Type B pancreatic cell (in vitro differentiated cells): ENCODE measurements around the gene USP47. TPM values are rescaled to one million over a fixed set of nuclear protein-coding genes. Genes with fewer than 3 reads are reported as not detected.
A peak's percentile ranks its signal among the peaks of the same experiment; 100 is the strongest.
"Not testable (repeated sequence)": the region's sequence is repeated elsewhere in the genome, so short reads cannot be mapped to it uniquely, and the experiment has no call there.

ENCODE experiments used
- DNase-seq: peaks from one replicate; pipeline ENCODE4 v3.0.0; 2021; ENCODE audit warnings: mixed read lengths; ENCODE audit not compliant: unreplicated experiment; ENCODE audit errors: extremely low spot score
- H3K27ac Mint-ChIP-seq: 2 replicates; pipeline ENCODE4 v1.8.0; 2021; ENCODE audit warnings: mild to moderate bottlenecking, mixed read lengths
- H3K27me3 Mint-ChIP-seq: 2 replicates; pipeline ENCODE4 v1.8.0; 2021; ENCODE audit warnings: mixed read lengths
- H3K36me3 Mint-ChIP-seq: 2 replicates; pipeline ENCODE4 v1.8.0; 2021; ENCODE audit warnings: mixed read lengths
- H3K4me1 Mint-ChIP-seq: one replicate; pipeline ENCODE4 v1.8.0; 2021; ENCODE audit warnings: mixed read lengths; ENCODE audit not compliant: unreplicated experiment
- H3K4me3 Mint-ChIP-seq: 2 replicates; pipeline ENCODE4 v1.8.0; 2021; ENCODE audit warnings: mild to moderate bottlenecking, mixed read lengths
- H3K9me3 Mint-ChIP-seq: 2 replicates; pipeline ENCODE4 v1.8.0; 2021; ENCODE audit warnings: mixed read lengths
- total RNA-seq: library from RNA; stranded (reverse); gene quantifications from 2 replicates; pipeline ENCODE4 v1.2.1, GENCODE V29; 2021; ENCODE audit warnings: low replicate concordance
- TF ChIP-seq, protein P1 (sequence below): fragments of 200-600 bp; sonication (generic); conservative IDR thresholded peaks from 2 replicates; pipeline ENCODE4 v1.5.0; 2021; ENCODE audit warnings: antibody characterized with exemption, mild to moderate bottlenecking

USP47 gene
- total RNA-seq, 1 donor from 2014 or later, result 54.4 TPM

DNA sequence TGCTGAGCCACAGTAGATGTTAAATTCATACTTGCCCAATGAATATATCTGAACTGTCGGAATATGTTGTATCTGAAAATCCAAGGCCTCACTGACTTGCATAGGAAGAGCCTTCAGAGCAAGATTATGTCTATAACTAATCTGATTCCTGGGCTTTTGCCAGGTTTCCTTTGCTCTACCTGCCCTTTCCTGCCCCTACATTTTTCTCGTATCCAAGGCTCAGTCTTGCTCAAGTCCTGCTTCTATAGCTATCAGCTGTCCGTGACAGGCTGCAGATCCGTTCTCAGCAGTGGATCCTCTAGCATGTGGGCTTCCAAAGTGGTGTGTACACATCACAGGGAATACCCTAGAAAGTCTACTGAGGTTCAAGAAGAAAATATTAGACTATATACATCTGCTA lies 18.8 kb upstream of the USP47 start:
- H3K36me3 Mint-ChIP-seq, result no peaks in the 10 kb centered on the region
- peaks cover 14% of the 10 kb centered on the region for H3K9me3 Mint-ChIP-seq
- H3K4me3 Mint-ChIP-seq, result no peak overlapping the region
- H3K27me3 Mint-ChIP-seq, result no peaks in the 10 kb centered on the region
- TF ChIP-seq, protein P1, sequence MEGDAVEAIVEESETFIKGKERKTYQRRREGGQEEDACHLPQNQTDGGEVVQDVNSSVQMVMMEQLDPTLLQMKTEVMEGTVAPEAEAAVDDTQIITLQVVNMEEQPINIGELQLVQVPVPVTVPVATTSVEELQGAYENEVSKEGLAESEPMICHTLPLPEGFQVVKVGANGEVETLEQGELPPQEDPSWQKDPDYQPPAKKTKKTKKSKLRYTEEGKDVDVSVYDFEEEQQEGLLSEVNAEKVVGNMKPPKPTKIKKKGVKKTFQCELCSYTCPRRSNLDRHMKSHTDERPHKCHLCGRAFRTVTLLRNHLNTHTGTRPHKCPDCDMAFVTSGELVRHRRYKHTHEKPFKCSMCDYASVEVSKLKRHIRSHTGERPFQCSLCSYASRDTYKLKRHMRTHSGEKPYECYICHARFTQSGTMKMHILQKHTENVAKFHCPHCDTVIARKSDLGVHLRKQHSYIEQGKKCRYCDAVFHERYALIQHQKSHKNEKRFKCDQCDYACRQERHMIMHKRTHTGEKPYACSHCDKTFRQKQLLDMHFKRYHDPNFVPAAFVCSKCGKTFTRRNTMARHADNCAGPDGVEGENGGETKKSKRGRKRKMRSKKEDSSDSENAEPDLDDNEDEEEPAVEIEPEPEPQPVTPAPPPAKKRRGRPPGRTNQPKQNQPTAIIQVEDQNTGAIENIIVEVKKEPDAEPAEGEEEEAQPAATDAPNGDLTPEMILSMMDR, result no peak
- H3K4me1 Mint-ChIP-seq, result no peaks in the 10 kb centered on the region
- H3K27ac Mint-ChIP-seq, result no peak overlapping the region
- no peak for DNase-seq

DNA sequence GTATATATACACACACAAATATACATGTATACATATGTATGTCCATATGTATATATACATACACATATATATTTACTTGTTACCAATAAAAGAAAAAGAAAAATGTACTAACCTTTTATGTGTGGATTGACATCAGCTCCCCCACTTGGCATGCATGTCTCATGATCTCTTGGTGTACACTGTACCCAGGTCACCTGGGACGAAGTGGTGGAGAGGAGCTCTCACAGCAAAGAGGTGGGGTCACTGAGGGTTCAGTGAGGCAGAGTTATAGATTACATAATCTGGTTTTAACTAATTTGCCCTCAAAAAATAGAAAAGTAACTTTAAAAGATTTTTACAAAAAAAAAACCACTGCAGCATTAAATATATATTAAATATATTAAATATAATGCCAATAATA lies 15.5 kb upstream of the USP47 start:
- H3K27ac Mint-ChIP-seq, result no peak overlapping the region
- H3K36me3 Mint-ChIP-seq, result no peaks in the 10 kb centered on the region
- TF ChIP-seq, protein P1, result no peak
- DNase-seq, result no peak
- no peak overlapping the region for H3K4me3 Mint-ChIP-seq
- no peaks in the 10 kb centered on the region for H3K4me1 Mint-ChIP-seq
- H3K27me3 Mint-ChIP-seq, result no peaks in the 10 kb centered on the region
- peaks cover 14% of the 10 kb centered on the region for H3K9me3 Mint-ChIP-seq

DNA sequence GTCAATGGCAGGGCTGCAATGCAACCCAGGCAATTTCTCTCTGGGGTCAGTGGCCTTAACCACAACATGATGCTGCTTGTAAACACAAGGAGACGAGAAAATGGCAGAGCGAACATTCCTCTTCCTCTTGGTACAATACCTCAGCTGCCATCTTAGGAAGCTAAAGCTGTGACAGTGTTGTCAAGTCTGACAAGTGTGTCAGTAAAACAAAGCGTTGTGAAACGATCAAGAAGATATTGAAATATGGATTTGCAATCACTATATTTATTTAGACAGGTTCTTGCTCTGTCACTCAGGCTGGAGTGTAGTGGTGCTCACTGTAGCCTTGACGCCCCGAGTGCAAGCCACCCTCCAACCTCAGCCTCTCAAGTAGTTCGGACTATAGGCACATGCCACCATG lies 14.5 kb upstream of the USP47 start:
- H3K27ac Mint-ChIP-seq, result no peak overlapping the region
- no peak overlapping the region for H3K4me3 Mint-ChIP-seq
- no peaks in the 10 kb centered on the region for H3K4me1 Mint-ChIP-seq
- TF ChIP-seq, protein P1, result no peak
- no peaks in the 10 kb centered on the region for H3K36me3 Mint-ChIP-seq
- DNase-seq, result no peak
- no peaks in the 10 kb centered on the region for H3K27me3 Mint-ChIP-seq
- peaks cover 14% of the 10 kb centered on the region for H3K9me3 Mint-ChIP-seq

DNA sequence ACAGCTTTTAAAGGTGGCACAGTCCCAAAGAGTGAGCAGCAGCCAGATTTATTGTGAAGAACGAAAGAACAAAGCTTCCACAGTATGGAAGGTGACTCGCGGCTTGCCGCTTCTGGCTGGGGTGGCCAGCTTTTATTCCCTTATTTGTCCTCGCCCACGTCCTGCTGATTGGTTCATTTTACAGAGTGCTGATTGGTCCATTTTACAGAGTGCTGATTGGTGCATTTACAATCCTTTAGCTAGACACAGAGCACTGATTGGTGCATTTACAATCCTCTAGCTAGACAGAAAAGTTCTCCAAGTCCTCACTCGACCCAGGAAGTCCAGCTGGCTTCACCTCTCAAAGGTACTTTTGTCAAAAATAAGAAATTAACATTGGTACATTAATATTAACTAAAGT lies 10.4 kb upstream of the USP47 start:
- not testable (repeated sequence) for H3K4me1 Mint-ChIP-seq, H3K36me3 Mint-ChIP-seq, H3K4me3 Mint-ChIP-seq, DNase-seq, H3K27ac Mint-ChIP-seq, H3K27me3 Mint-ChIP-seq, H3K9me3 Mint-ChIP-seq

DNA sequence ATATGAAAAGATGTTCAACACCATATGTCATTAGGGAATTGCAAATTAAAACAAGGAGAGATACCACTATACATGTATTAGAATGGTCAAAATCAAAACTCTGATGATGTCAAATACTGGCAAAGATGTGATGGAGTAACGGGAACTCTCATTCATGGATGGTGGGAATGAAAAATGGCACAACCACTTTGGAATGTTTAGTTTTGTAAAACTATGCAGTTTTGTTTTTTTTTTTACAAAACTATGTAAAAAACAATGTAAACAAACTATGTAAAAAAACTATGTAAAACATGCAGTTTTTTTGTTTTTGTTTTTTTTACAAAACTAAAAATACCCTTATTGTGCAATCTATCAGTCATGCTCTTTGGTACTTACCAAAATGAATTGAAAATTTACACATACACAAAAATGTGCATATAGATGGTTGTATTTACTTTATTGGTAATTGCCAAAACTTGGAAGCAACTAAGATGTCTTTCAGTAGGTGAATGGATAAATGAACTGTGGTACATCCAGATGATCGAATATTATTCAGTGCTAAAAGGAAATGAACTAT lies 5.0 kb upstream of the USP47 start:
- DNase-seq, result no peak
- Mint-ChIP-seq H3K4me1 (no peaks in the 10 kb centered on the region), H3K4me3 (no peak overlapping the region), H3K27ac (no peak overlapping the region), H3K9me3 (peaks cover 5% of the 10 kb centered on the region), H3K36me3 (no peaks in the 10 kb centered on the region), H3K27me3 (no peaks in the 10 kb centered on the region)
- TF ChIP-seq, protein P1, result no peak

DNA sequence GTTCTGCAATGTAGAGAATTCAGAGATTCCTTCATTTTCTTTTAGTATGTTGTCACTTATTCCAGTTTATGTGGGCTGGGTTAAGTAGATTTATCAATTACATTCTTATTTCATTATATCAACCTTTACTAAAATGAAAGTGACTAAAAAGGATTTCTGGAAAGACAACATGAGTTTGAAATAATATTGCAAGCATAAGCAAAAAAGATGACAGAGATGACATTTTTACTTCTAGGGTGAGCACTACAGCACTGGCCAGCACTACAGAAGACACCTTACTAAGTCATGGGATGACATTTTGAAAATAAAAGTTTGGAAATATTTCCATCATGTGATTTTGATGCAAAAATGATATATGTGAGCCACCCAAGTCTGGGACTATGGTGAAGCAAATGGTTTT lies 2.1 kb upstream of the USP47 start:
- Mint-ChIP-seq H3K27me3 (no peaks in the 10 kb centered on the region), H3K9me3 (peaks cover 5% of the 10 kb centered on the region), H3K36me3 (no peaks in the 10 kb centered on the region), H3K27ac (no peak overlapping the region), H3K4me1 (peaks cover 3% of the 10 kb centered on the region), H3K4me3 (peak overlapping the region; percentile 10)
- TF ChIP-seq, protein P1, result no peak
- no peak for DNase-seq
